HG03196 (cell line): Measurements from ENCODE around the gene SCN2B.

Experiments used
- ATAC-seq: cut with Tn5 transposase; IDR thresholded peaks from one replicate; pipeline ENCODE4 v1.9.1; 2021; ENCODE audit not compliant: unreplicated experiment

Gene SCN2B, protein sequence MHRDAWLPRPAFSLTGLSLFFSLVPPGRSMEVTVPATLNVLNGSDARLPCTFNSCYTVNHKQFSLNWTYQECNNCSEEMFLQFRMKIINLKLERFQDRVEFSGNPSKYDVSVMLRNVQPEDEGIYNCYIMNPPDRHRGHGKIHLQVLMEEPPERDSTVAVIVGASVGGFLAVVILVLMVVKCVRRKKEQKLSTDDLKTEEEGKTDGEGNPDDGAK

DNA sequence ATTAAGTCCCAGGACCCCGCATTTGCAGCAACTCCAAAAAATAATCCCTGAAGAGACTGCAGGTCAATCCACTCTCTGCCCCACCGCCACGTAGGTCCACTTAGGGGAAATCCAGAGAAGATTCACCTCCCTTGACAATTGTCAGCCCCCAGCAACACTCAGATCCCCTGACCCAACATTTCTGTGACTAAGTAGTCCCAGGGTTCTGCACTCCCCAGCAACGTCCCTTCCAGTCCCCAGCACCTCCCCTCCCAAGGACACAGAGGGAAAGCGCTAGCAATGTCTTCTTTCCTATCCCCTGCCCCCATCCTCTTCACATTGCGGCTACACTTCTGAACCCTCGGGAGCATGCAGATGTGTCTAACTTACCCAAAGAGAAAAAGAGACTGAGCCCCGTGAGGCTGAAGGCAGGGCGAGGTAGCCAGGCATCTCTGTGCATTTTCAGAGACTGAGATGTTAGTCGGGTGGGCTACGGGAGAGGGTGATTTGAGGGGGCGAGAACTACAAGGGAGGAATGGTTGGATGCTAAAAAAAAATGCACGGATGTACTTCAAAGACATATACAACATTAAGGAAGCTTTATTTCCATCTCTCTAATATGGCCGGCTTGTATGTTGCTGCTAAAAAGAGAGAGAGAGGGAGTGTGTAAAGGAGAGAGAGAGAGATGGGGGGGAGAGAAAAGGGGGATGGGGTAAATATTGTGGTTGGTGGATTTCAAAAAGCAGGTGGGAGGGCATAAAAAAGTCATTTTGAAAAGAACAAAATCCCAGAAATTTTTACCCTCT is at the start of gene SCN2B:
Gene SCN2B (minus strand): TSS at position 647 of the 785 bp plus-strand sequence. CDS start 208 bp downstream, at position 439.
- ATAC-seq: no peak

DNA sequence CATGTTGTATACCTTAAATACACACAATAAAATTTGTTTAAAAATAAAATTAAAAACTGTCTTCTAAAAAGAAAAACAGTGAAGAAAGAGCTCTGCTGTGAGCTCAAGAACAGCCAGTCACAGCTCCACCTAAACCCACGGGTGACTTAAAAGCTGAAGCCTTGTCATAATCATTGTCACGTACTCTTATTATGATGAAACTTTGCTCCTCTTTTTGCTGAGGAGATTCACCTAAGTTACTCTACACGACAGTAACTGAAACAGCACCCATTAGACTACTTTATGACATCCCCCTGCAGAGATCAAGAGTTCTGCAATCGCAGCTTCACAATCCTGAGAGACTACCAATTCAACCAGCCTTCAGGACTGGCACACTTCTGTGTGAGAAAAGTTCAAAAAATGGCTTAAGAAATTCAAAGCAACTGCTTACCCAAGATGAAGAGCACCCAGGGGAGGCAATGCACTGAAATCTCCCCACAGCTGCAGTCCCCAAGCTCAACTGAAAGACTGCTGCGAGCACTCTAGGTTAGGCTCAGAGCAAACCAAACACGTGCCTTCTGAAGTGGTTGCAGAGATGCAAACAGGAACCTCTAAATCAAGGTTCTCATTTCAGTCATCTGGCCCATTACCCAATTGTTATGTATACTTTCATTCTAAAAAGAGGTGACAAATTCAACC is 48.2 kb upstream of the SCN2B start, which contains the start of gene JAML:
Gene JAML (minus strand): TSS at position 501 of the 678 bp plus-strand sequence. CDS start 10,145 bp downstream, outside the sequence.
- peak; percentile 35 for ATAC-seq

DNA sequence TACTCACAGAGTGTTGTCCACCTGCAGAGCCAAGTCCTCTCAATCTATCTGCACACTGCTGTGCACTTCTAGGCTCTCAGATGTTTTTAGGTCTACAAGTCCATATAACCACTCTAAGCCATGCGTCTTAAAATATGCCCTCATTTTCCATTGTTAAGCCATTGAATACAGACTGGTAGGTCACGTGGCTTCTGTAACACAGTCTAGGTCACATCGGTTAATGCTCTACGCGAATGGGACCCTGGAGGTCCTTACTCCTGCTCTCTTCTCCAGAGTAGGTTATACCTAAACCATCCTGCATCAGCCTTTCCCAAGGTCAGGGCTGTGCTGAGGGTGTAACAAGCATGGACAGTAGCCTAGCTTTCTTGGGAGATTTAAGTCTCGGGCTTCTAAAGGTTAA is 47.6 kb upstream of the SCN2B start:
- no peak for ATAC-seq

DNA sequence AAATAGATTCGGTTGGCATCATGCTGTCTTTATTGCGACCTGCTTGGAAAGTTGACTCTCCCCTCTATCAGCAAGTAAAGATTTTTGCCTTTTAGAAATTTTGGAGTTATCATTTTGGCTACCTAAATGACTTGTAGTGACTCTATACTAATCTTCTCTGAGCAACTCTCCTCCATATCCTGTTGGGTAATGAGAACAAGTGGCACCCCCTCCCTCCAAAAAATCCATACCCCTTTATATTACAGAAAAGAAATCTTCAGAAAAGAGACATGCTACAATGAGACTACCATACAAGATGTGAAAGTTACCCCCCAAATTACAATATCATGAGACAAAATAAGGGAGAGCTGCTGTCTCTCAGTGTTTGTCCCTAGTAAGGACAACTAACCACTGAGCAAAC is 47.1 kb upstream of the SCN2B start:
- no peak for ATAC-seq

DNA sequence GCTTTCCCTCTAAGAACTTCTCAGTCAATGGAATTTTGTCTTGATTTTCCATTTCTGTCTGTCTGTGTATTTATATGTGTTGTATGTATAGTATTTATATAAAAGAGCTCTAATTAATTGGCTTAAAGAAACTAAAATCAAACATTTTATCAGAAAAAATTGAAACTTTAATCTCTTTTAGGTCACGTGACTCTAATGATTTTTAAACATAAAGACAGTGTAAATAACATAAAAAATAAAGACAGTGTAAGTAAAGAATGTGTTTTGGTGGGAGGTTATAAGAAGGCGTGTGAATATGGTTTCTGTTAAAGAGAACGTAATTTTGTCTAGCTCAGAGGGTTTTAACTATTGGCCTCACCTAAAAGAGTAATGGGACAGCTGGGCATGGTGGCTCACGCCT is 46.0 kb upstream of the SCN2B start:
- no peak for ATAC-seq

DNA sequence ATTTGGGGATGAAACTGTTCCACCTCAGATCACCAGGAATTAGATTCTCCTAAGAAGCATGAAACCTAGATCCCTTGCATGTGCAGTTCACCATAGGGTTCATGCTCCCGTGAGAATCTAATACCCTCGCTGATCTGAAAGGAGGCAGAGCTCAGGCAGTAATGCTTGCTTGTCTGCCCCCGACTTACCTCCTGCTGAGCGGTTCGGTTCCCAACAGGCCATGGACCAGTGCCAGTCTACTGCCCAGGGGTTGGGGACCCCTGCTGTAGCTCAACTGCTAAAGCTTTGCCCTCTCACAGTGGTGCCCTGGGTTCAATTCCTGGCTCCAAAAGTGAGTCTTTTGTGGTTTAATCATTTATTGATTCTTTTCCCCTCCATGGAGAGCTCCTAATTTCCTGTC is 45.0 kb upstream of the SCN2B start:
- no peak for ATAC-seq

DNA sequence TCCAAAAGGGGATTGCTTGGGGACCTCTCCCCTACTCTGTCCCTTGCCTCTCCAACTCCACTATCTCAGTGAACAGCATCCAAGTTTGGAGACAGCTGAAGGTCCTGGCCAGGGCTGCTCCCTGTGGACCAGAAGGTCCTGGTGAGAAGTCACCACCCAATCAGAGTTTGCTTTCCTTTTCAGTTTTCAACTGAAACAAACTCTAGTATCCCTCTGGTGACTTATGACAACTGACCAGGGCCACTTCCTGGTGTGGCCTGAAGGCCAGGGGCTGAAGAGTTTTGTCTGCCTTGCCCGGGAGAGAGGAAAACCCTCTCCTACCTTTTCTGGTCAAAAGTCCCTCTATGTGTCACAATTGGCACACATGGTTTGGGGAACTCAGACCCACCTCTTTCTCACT is 43.3 kb upstream of the SCN2B start:
- ATAC-seq: no peak

DNA sequence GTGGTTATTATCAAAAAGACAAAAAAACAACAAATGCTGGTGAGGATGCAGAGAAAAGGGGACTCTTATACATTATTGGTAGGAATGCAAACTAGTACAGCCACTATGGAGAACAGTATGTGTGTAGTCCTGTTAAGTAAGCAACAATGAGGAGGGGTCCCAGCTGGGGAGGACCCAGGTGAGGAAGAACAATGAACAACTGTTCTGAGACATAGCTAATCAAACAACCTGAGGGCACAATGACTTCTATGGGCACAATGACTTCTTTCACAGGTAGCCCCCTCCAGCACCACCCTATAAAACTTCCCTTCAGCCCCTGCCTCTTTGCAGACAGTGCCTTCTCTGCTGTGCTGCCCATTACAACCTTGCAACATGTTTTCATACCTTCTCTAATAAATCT is 42.8 kb upstream of the SCN2B start:
- no peak for ATAC-seq

DNA sequence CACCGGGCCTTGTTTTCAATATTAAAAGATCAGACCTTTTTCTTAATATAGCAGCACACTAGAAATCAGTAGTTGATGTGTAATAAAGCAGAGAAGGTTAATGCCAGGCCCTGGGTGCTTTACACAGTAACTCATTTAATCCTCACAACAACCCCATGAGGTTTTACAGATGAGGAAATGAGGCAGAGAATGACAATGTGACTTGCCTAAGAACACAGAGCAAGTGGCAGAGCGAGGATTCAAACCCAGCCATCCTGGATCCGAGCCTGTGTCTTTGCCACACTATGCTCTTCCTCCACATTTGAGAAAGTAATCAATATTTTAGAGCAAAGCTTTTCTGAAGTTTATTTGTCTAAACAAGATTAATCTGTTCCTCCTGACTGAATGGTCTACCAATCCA is 41.1 kb upstream of the SCN2B start:
- ATAC-seq: no peak

DNA sequence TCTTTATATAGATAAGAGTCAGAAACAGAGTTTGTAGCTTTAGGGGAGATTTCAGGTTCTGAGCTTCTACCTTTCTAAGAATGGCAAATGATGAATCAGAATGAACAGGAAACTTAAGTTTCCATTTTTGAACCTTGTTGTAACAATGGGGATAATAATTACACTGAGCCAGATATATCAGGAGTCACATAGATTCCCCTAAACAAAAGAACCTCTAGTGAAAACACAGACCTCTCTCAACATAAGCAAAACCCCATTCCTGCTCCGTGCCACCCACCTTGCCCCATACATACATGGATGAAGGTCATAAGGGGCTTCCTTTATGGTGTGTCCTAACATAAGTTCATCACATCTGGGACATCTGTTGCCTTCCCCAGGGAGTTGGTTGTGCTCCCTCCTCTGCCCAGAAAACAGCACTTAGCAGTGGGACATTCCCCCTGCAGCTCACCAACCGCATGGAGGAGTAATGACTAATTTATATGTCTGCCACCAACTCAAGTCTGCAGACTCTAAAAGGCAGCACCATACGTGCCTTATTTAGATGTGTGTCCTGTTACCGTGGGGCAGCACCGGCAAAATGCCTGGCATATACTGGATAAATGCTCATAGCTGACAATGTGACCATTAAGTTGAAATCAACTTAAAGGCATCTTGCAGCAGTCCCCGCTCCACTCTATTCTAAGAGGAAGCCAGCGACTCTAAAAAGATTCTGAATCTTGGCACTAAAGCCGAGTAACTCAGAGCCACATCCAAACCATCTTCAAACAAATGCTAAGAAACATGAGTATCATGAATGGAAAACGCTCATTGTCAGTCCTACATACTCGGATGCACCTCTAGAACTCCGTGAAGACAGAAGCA is 40.4 kb upstream of the SCN2B start:
- peak; percentile 50 for ATAC-seq

DNA sequence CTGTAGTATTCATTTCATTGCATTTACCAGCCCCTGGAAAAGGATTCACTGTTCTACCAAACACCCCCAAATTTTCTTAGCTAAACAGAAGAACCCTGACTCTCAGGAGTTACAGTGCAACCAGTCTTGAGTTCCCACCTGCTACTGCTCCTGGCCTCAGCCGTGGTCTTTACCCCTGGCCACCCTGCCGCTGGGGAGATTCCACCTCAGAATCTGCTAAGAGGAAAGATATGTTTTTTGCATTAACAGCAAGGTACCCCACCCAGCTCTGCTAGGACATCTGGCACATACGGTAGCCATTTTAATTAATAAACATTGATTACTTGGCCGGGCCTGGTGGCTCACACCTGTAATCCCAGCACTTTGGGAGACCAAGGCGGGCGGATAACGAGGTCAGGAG is 39.3 kb upstream of the SCN2B start:
- ATAC-seq: no peak

DNA sequence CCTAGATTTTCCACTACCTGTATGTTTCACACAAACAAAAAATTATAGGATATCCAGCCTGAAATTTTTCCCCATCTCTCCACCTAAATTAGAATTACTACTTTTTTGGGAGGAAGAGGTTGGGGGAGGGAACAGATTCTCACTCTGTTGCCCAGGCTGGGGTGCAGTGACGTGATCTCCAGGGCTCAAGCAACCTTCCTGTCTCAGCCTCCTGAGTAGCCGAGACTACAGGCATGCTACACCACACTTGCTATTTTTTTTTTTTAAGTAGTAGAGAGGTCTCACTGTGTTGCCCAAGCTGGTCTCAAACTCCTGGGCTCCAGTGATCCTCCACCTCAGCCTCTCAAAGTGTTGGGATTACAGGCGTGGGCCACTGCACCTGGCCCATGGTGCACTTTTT is 38.8 kb upstream of the SCN2B start:
- ATAC-seq: no peak

DNA sequence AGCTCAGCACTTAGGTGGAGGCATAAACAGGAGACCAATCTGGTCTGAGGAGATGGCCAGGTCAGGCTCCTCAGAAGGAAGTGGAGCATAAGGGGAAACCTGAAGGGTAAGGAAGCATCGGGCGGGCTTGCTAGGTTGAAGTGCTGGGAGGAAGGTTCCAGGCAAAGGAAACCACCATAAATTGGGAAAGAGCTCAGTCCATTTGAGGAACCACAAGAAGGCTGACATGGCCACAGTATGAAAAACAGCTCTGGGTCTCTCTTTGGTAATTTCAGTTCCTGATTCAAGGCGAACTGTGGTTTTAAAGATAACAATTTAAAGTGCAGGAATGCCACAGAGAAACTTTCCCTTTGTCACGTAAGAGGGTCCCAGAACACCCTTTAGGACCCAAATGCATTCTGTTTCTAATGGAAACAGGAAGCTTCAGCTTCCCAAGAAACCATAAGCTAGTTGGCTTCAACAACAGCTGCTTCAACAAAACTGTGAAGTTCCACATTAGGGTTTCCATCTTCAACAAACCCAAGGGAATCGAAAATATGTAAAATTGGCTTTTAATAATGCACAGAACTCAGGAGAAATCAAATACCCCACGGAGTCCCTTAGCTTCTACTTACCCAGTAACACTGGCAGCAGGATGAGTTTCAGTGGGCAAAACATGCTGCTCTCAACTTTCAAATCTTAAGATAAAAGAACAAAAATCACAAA is 37.9 kb upstream of the SCN2B start:
- no peak for ATAC-seq

DNA sequence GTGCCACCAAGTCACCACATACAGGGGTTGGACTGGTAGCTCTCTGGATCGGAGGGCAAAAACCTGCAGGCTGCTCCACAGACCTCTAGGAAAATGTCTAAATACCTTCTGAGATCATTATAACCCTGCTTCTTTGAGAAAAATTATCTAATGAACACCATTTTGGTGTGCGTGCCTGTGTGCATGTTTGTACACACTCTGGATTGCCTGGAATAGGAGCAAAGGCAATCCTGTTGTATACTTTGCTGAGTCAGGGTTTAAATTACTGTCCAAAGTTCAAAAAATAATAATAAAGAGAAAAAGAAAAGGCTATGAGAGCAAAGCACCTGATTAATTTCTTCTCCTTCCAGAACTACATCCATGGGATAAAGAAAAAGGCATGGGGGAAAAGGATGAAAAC is 37.3 kb upstream of the SCN2B start:
- no peak for ATAC-seq

DNA sequence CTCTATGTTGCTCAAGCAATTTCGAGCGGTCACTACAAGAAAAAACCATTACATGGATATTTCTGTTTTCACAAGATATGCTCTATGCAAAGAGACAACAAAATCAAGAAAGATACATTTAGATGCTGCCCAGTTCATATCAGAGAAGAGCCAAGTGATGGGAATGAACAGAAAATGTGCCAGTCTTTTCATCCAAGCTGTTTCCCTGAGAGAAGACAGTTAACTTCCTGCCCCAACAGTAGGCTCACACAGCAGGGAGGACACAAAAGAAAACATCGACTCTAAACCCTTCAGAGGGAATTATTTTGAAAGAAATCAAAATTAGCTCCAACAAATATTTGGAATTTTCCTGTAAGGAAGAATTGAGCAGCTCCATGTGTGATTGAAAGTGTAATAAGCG is 36.8 kb upstream of the SCN2B start:
- ATAC-seq: no peak

DNA sequence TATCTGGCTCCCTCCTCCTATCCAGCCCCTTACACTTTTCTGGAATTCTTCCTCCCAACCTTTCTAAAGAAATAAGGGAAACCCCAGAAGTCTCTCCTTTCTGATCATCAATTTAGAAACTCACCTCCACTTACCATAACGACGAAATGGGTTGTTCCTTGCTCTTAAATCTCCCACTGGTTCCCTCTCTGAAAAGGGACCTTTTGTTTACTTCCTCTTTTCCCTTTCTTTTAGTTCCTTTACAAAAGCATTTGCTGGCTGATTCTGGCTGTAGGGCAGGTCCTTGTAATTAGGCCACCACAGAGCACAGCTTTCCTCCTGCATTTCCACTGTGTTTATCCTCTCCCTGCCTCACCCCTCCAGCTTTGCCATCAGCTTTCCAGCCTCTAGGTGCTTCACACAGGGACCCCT is 36.3 kb upstream of the SCN2B start:
- ATAC-seq: no peak

DNA sequence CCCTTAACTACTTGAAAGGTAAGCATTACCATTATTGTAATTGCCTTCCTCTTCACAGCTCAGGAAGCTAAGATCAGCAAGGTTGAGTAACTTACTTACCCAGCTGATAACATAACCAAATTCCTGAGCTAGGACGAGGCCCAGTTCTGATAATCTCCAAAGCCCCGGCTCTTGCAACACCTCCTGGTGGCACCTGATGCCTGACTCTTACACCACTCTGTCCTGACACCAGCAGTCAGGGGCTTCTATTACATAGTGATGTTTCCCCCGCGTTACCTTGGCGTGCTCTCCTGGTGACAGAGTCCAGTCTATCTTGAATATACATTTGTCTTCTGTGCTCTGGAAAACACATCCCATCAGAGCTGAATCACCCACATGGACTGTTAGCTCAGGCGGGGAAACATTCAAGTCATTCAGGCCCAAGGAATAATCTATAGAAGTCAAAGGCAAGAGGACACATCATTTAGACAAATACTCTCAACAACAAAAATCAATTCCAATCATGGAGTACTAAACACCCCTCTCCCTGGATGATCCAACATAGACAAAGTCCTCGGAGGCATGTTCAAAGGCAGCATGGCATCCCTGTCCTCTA is 35.8 kb upstream of the SCN2B start:
- no peak for ATAC-seq

DNA sequence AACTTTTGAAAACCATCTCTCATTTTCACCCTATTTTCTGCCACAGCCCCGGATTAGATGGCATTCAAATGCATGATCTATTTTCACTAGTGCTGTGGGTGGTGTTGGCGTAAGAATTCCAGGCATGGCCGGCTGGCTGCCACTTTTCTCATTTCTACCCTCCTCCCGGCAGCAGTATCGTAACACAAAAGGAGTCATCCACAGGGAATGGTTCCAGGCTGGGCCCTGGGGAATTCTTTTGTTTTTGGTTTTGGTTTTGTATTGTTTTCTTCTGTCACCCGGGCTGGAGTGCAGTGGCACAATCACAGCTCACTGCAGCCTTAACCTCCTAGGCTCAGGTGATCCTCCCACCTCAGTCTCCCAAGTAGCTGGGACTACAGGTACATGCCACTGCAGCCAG is 34.6 kb upstream of the SCN2B start:
- ATAC-seq: no peak

DNA sequence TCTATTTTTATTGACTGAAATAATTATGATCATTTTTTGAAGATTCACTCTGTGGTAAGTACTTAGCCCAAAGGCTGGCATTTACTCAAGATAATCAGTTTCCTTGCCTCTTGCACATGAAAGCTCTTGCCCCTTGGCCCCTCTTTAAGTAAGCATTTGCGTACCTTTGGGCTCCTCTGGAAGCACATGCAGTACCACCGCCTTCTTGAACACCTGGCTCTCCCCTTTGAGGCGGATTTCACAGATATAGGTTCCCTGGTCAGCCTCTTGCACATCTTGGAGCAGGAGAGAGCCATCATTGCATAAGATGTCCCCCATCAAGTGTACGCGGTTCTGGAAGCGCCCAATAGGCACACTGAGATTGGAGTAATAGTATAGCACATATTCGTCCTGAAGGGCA is 33.9 kb upstream of the SCN2B start:
- ATAC-seq: no peak

DNA sequence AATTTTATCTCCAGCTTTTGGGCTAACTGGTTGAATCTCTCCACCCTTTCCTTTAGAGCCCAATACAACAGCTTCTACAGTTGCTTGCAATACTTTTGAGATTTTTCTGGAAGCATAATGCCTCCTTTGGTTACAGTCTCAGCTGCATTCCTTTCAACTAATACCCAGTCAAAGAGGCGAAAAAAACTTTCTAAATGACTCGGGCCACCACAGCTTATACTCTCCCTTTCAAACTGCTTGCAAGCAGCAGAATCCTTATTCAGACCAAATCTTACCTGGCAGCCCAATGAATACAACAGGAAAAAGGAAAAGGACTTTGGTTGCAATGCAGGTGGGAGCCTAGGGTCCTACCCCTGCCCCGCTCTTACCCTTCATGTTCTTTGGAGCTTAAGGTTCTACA is 32.6 kb upstream of the SCN2B start:
- no peak for ATAC-seq
